IMR-90 (cell line): ENCODE data around the gene GABRA4. TPM values are rescaled to one million over a fixed set of nuclear protein-coding genes. Genes with fewer than 3 reads are reported as not detected.

Experiments
- ATAC-seq: fragments of 200-7000 bp; cut with Tn5 transposase; 2 replicates; pipeline ENCODE4 v1.9.1; 2020; ENCODE audit warnings: low read depth, mild to moderate bottlenecking, moderate library complexity
- BruUV-seq: library from RNA; stranded (reverse); fragments of 400-500 nt; replicated peaks from 2 replicates; lab custom pipeline; 2021; lab: Mats Ljungman, UMichigan
- CTCF ChIA-PET: fragments of 300-600 bp; formaldehyde crosslinking; extraction: SDS; loops from one replicate; lab custom pipeline; 2021; ENCODE audit warnings: antibody characterized with exemption; lab: Yijun Ruan, JAX
- POLR2A ChIA-PET: fragments of 300-600 bp; sonication (Branson Sonifier 250); formaldehyde crosslinking; loops from one replicate; lab custom pipeline; 2022; ENCODE audit warnings: antibody characterized with exemption; ENCODE audit not compliant: unreplicated experiment; lab: Charles Lee
- DNase-seq: peaks from one replicate; pipeline ENCODE4 v3.0.0; 2013
- H2AFZ ChIP-seq: replicated peaks from 2 replicates; pipeline ENCODE3; 2013; ENCODE audit warnings: low read length, mild to moderate bottlenecking; ENCODE audit not compliant: poor library complexity
- H2AK5ac ChIP-seq: 2 replicates; pipeline ENCODE4 v1.6.1; 2013; ENCODE audit warnings: low read depth, low read length, inconsistent platforms
- H2AK9ac ChIP-seq: replicated peaks from 2 replicates; pipeline ENCODE3; 2013; ENCODE audit warnings: mild to moderate bottlenecking, low read depth, low read length, moderate library complexity; ENCODE audit not compliant: poor library complexity
- H2BK120ac ChIP-seq: 2 replicates; pipeline ENCODE4 v1.6.1; 2013; ENCODE audit warnings: low read depth, low read length, inconsistent platforms
- H2BK15ac ChIP-seq: 3 replicates; pipeline ENCODE4 v1.6.1; 2013; ENCODE audit warnings: low read depth, low read length, inconsistent platforms
- H2BK20ac ChIP-seq: 2 replicates; pipeline ENCODE4 v1.6.1; 2013; ENCODE audit warnings: low read depth, mild to moderate bottlenecking, inconsistent platforms, low read length, moderate library complexity
- H2BK5ac ChIP-seq: 2 replicates; pipeline ENCODE4 v1.6.1; 2013; ENCODE audit warnings: mild to moderate bottlenecking, low read depth, low read length, inconsistent platforms; ENCODE audit not compliant: poor library complexity, severe bottlenecking
- H3K14ac ChIP-seq: replicated peaks from 2 replicates; pipeline ENCODE4 v1.6.1; 2013; ENCODE audit warnings: low read depth, low read length, inconsistent platforms
- H3K18ac ChIP-seq: 2 replicates; pipeline ENCODE4 v1.6.1; 2013; ENCODE audit warnings: low read depth, low read length, control low read depth
- H3K23ac ChIP-seq: 2 replicates; pipeline ENCODE4 v1.6.1; 2013; ENCODE audit warnings: low read depth, low read length, inconsistent platforms
- H3K27ac ChIP-seq: 2 replicates; pipeline ENCODE4 v1.5.1; 2013; ENCODE audit warnings: mild to moderate bottlenecking, control low read depth, low read length; ENCODE audit not compliant: insufficient read depth
- H3K27me3 ChIP-seq: 2 replicates; pipeline ENCODE4 v1.6.1; 2013; ENCODE audit warnings: low read length; ENCODE audit not compliant: control insufficient read depth, insufficient read depth
- H3K36me3 ChIP-seq: 2 replicates; pipeline ENCODE4 v1.6.1; 2013; ENCODE audit warnings: low read length, mixed read lengths; ENCODE audit not compliant: control insufficient read depth, insufficient read depth
- H3K4ac ChIP-seq: 2 replicates; pipeline ENCODE4 v1.6.1; 2013; ENCODE audit warnings: low read depth, low read length, inconsistent platforms
- H3K4me1 ChIP-seq: 2 replicates; pipeline ENCODE4 v1.6.1; 2013; ENCODE audit warnings: low read length, mixed read lengths; ENCODE audit not compliant: control insufficient read depth, insufficient read depth
- H3K4me2 ChIP-seq: 2 replicates; pipeline ENCODE4 v1.6.1; 2013; ENCODE audit warnings: low read depth, mild to moderate bottlenecking, control low read depth, low read length, moderate library complexity
- H3K4me3 ChIP-seq: 2 replicates; pipeline ENCODE4 v1.5.1; 2013; ENCODE audit warnings: low read depth, mild to moderate bottlenecking, control low read depth, low read length, moderate library complexity; ENCODE audit not compliant: insufficient read depth
- H3K56ac ChIP-seq: 2 replicates; pipeline ENCODE4 v1.6.1; 2013; ENCODE audit warnings: low read length, inconsistent platforms; ENCODE audit not compliant: insufficient read depth; ENCODE audit errors: extremely low read depth
- H3K79me1 ChIP-seq, 2 experiments: 2 replicates each; pipeline ENCODE4 v1.6.1; 2013; ENCODE audit warnings: low read length in 2 of 2, inconsistent platforms in 1 of 2, low read depth in 1 of 2
- H3K9ac ChIP-seq: 2 replicates; pipeline ENCODE4 v1.6.1; 2013; ENCODE audit warnings: low read depth, low read length, control low read depth
- H3K9me1 ChIP-seq: 2 replicates; pipeline ENCODE4 v1.6.1; 2013; ENCODE audit warnings: low read length, inconsistent platforms; ENCODE audit not compliant: insufficient read depth
- H3K9me3 ChIP-seq: 2 replicates; pipeline ENCODE4 v1.6.1; 2013; ENCODE audit warnings: low read length; ENCODE audit not compliant: control insufficient read depth, insufficient read depth
- H4K20me1 ChIP-seq: 2 replicates; pipeline ENCODE4 v1.6.1; 2013; ENCODE audit warnings: low read length, inconsistent platforms; ENCODE audit not compliant: insufficient read depth
- H4K5ac ChIP-seq: 2 replicates; pipeline ENCODE4 v1.6.1; 2013; ENCODE audit warnings: mild to moderate bottlenecking, low read depth, low read length, control low read depth
- H4K8ac ChIP-seq, 2 experiments: 2 replicates each; pipeline ENCODE4 v1.6.1; 2013; ENCODE audit warnings: low read depth in 2 of 2, low read length in 2 of 2, control low read depth in 1 of 2, inconsistent platforms in 1 of 2
- H4K91ac ChIP-seq: 2 replicates; pipeline ENCODE4 v1.6.1; 2013; ENCODE audit warnings: low read depth, low read length, inconsistent platforms; ENCODE audit not compliant: insufficient read depth
- CEBPB ChIP-seq: IDR thresholded peaks from 2 replicates; pipeline ENCODE4 v1.6.1; 2012; ENCODE audit warnings: low read depth, low read length, improper control_type of control experiment
- FOS ChIP-seq: fragments of 150-350 bp; IDR thresholded peaks from 2 replicates; pipeline ENCODE4 v1.6.1; 2016; ENCODE audit warnings: low read depth, low read length
- WGBS, 2 experiments: methylation state at CpG; one replicate each; pipeline versions ENCODE4 v1.1.5 to v1.1.7; 2013; ENCODE audit warnings: missing lambda C conversion rate in 2 of 2; ENCODE audit not compliant: insufficient read length in 1 of 2; ENCODE audit errors: extremely low coverage in 2 of 2; 5-methylcytosine and 5-hydroxymethylcytosine counted together
- dilution Hi-C: fragments of 300-500 bp; cut with HindIII; formaldehyde crosslinking; loops from one replicate; pipeline ENCODE4 v1.14.3; 2018; ENCODE audit warnings: low sequenced_read_pairs; ENCODE audit not compliant: unreplicated experiment
- in situ Hi-C: fragments of 300-500 bp; cut with MboI; formaldehyde crosslinking; loops from 3 replicates; pipeline ENCODE4 v1.14.3; 2019; ENCODE audit warnings: low sequenced_read_pairs, inconsistent platforms, mixed read lengths
- intact Hi-C: fragments of 100-400 bp; cut with micrococcal nuclease; formaldehyde crosslinking; loops from 2 replicates; pipeline ENCODE4 v1.10.0; 2022
- polyA plus RNA-seq, 3 experiments: library from polyadenylated mRNA; depleted of rRNA; stranded (reverse); fragments of >200 nt; gene quantifications; 2 replicates each; pipeline ENCODE4 v1.2.3, GENCODE V29; 2012; ENCODE audit warnings: low replicate concordance in 1 of 3
- total RNA-seq: library from RNA; depleted of rRNA; stranded (reverse); fragments of >200 nt; gene quantifications from 2 replicates; pipeline ENCODE4 v1.2.3, GENCODE V29; 2012

GABRA4 gene
- total and polyA plus RNA-seq, 2 of the 4 experiments (the other 2 are of a cell fraction) = 1.1 to 1.8 TPM

DNA sequence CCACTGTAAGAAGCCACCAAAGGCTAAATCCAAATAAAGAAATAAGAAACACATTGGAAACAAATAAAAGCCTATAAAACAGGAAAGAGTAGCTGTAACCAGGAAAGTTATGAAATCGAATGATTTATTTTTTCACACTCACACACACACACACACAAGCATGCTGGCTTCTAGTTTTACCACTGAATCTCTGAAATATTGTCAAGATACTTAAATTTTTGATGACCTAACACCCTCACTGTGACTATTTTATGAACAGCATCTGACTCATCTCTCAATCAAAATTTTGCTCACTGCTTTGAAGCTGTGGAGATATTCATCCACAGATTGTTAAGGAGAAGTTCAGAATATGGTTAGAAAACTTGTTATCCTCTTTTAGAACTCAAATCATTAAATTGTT lies 24.1 kb upstream of the GABRA4 start:
- dilution Hi-C loops = no loop called here
- WGBS, 2 experiments = no CpG with 5 or more reads among the region's 1 CpG
- H3K4ac ChIP-seq = no peak overlapping the region
- no peak overlapping the region for H3K18ac ChIP-seq
- no peaks in the 10 kb centered on the region for H3K79me1 ChIP-seq
- intact Hi-C loops = no loop called here
- H3K36me3 ChIP-seq = no peaks in the 10 kb centered on the region
- H3K23ac ChIP-seq = no peak overlapping the region
- H4K8ac ChIP-seq = no peak overlapping the region
- H3K56ac ChIP-seq = no peak overlapping the region
- H2BK120ac ChIP-seq = no peak overlapping the region
- no peak overlapping the region for H3K27ac ChIP-seq
- TF ChIP-seq FOS (no peak), CEBPB (peak; percentile 35; the same call in 1 of the 2 replicates)
- DNase-seq (peak; percentile 37), ATAC-seq (peak; percentile 51)
- no peak overlapping the region for H3K9ac ChIP-seq
- H4K91ac ChIP-seq = no peak overlapping the region
- POLR2A ChIA-PET = no interaction called here
- H3K4me1 ChIP-seq = peaks cover 3% of the 10 kb centered on the region; the same call in 1 of the 2 replicates
- no TSS peak for BruUV-seq
- H3K9me3 ChIP-seq = no peaks in the 10 kb centered on the region
- H3K4me2 ChIP-seq = no peak overlapping the region
- H3K4me3 ChIP-seq = no peak overlapping the region
- no peak overlapping the region for H2AFZ ChIP-seq
- no peak overlapping the region for H2AK9ac ChIP-seq
- no peak overlapping the region for H2BK20ac ChIP-seq
- H4K20me1 ChIP-seq = no peaks in the 10 kb centered on the region
- in situ Hi-C loops = no loop called here
- no peak overlapping the region for H2BK5ac ChIP-seq
- H3K14ac ChIP-seq = no peak overlapping the region
- H3K9me1 ChIP-seq = no peaks in the 10 kb centered on the region; the same call in 1 of the 2 replicates
- H2AK5ac ChIP-seq = no peak overlapping the region
- no peak overlapping the region for H2BK15ac ChIP-seq
- no peak overlapping the region for H4K5ac ChIP-seq
- CTCF ChIA-PET = no interaction called here
- H3K27me3 ChIP-seq = no peaks in the 10 kb centered on the region
